Gastrocnemius medialis (tissue), 4 donors: ENCODE results near the gene IL16. TPM values are rescaled to one million over a fixed set of nuclear protein-coding genes. Genes with fewer than 3 reads are reported as not detected.

Experiments used
- ATAC-seq, 2 donors: fragments of 150-250 bp; one replicate each; pipeline ENCODE4 v1.9.1; 2016
- DNase-seq, 2 donors: peaks; one replicate each; pipeline ENCODE4 v3.0.0-alpha.2; 2019
- H3K27ac ChIP-seq, 4 donors: fragments of 200-600 bp; sonication (generic); 1 replicate in 1 of 4; 2 replicates in 3 of 4; pipeline ENCODE4 v1.5.1; 2016 to 2018; ENCODE audit warnings: mild to moderate bottlenecking in 2 of 4, moderate library complexity in 1 of 4
- H3K27me3 ChIP-seq, 3 donors: fragments of 200-600 bp; sonication (generic) in 2 of 3; 1 replicate in 1 of 3; 2 replicates in 2 of 3; pipeline versions ENCODE4 v1.5.1 to v1.6.0; 2016 to 2019; ENCODE audit warnings: mild to moderate bottlenecking in 1 of 3, moderate library complexity in 1 of 3
- H3K36me3 ChIP-seq, 2 donors: fragments of 200-600 bp; sonication (generic) in 1 of 2; one replicate each; pipeline ENCODE4 v1.5.1; 2017 to 2018
- H3K4me1 ChIP-seq, 2 donors: fragments of 200-600 bp; sonication (generic) in 1 of 2; one replicate each; pipeline ENCODE4 v1.5.1; 2016 to 2017; ENCODE audit warnings: mild to moderate bottlenecking in 2 of 2
- H3K4me3 ChIP-seq, 4 donors: fragments of 200-600 bp; sonication (generic) in 3 of 4; 1 replicate in 1 of 4; 2 replicates in 3 of 4; pipeline ENCODE4 v1.5.1; 2016 to 2019; ENCODE audit warnings: mild to moderate bottlenecking in 2 of 4
- H3K9me3 ChIP-seq, 3 donors: fragments of 200-600 bp; sonication (generic) in 2 of 3; 1 replicate in 1 of 3; 2 replicates in 2 of 3; pipeline ENCODE4 v1.5.1; 2016 to 2019
- POLR2A ChIP-seq, 2 donors: fragments of 450-650 bp; IDR thresholded peaks; one replicate each; pipeline ENCODE4 v1.6.1; 2017; ENCODE audit warnings: antibody characterized with exemption in 2 of 2, mild to moderate bottlenecking in 2 of 2, moderate library complexity in 2 of 2
- in situ Hi-C, 4 donors: fragments of 200-750 bp; cut with MboI; loops; one replicate each; pipeline versions ENCODE4 v1.15.0 to v1.8.0; 2017; ENCODE audit warnings: low sequenced_read_pairs in 4 of 4
- intact Hi-C: fragments of 100-400 bp; cut with DNase I; formaldehyde crosslinking; loops from one replicate; pipeline ENCODE4 v1.15.1; 2023; ENCODE audit warnings: low total_unique reads
- total RNA-seq, 4 donors: library from RNA; depleted of rRNA; stranded (reverse); fragments of >200 nt; gene quantifications; one replicate each; pipeline versions ENCODE4 v1.1.0 to v1.2.3, GENCODE V29; 2016
- TF ChIP-seq, protein P1 (sequence below), 5 experiments: fragments of 450-650 bp in 3 of 5; fragments of 200-600 bp in 2 of 5; sonication (generic) in 2 of 5; IDR thresholded peaks in 4 of 5; conservative IDR thresholded peaks in 1 of 5; 1 replicate in 4 of 5; 2 replicates in 1 of 5; pipeline ENCODE4 v1.5.1; 2016 to 2019; ENCODE audit warnings: antibody characterized with exemption in 5 of 5, mild to moderate bottlenecking in 3 of 5, moderate library complexity in 3 of 5

IL16 gene
- total RNA-seq, 4 donors from 2014 or later = 3.3 to 4.5 (median 4.3) TPM

DNA sequence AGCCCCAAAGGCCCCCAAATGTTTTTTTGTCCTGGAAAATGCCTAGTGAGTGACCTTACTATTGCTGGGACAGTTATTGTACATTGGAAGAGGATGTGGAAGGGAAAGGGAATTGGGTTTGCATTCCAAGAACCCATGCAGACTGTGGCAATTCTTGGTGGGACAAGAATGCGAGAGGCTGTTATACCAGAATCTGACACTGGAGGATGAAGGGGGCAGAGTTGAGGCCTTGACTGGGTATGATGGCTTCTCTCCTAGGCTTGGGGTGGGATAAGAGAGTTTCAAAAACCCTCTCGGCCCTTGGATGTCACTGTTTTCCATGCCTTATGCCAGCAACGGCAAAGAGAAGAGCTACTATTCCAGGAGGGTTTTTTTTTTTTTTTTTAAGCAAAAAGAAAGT lies 25.3 kb downstream of the IL16 start:
- H3K4me1 ChIP-seq = peaks cover 0 to 16% of the 10 kb centered on the region in 2 donors
- no peak for ATAC-seq

GRCh38 chr15:81223346-81223971 lies 26.8 kb downstream of the IL16 start:
- intact Hi-C loops (no loop called here), in situ Hi-C loops (no loop called here)
- ATAC-seq (no peak), DNase-seq (no peak)
- no peak overlapping the region for H3K4me3 ChIP-seq
- TF ChIP-seq, protein P1, sequence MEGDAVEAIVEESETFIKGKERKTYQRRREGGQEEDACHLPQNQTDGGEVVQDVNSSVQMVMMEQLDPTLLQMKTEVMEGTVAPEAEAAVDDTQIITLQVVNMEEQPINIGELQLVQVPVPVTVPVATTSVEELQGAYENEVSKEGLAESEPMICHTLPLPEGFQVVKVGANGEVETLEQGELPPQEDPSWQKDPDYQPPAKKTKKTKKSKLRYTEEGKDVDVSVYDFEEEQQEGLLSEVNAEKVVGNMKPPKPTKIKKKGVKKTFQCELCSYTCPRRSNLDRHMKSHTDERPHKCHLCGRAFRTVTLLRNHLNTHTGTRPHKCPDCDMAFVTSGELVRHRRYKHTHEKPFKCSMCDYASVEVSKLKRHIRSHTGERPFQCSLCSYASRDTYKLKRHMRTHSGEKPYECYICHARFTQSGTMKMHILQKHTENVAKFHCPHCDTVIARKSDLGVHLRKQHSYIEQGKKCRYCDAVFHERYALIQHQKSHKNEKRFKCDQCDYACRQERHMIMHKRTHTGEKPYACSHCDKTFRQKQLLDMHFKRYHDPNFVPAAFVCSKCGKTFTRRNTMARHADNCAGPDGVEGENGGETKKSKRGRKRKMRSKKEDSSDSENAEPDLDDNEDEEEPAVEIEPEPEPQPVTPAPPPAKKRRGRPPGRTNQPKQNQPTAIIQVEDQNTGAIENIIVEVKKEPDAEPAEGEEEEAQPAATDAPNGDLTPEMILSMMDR (IDR thresholded peaks at IDR 0.05 in 4 of 5, conservative IDR thresholded peaks at IDR 0.05 in 1 of 5) = no peak
- no peak for TF ChIP-seq POLR2A (IDR thresholded peaks at IDR 0.05)
- peaks cover 0 to 16% of the 10 kb centered on the region in 2 donors for H3K4me1 ChIP-seq
- H3K9me3 ChIP-seq = no peaks in the 10 kb centered on the region
- no peaks in the 10 kb centered on the region for H3K27me3 ChIP-seq
- peak overlapping the region in 1 of 4 donors; percentile 25 for H3K27ac ChIP-seq
- no peaks in the 10 kb centered on the region for H3K36me3 ChIP-seq

More for the DNA sequence above, 25.3 kb downstream of the IL16 start:
- Histone ChIP-seq H3K36me3 (no peaks in the 10 kb centered on the region), H3K9me3 (no peaks in the 10 kb centered on the region), H3K27ac (peak overlapping the region in 1 of 4 donors; percentile 43), H3K27me3 (no peaks in the 10 kb centered on the region), H3K4me3 (no peak overlapping the region)
- intact Hi-C loops (no loop called here), in situ Hi-C loops (no loop called here)
- no peak for TF ChIP-seq POLR2A (IDR thresholded peaks at IDR 0.05)
- TF ChIP-seq, protein P1 (IDR thresholded peaks at IDR 0.05 in 4 of 5, conservative IDR thresholded peaks at IDR 0.05 in 1 of 5) = no peak
- no peak for DNase-seq

GRCh38 chr15:81224232-81224631 lies 27.6 kb downstream of the IL16 start:
- Histone ChIP-seq H3K27me3 (no peaks in the 10 kb centered on the region), H3K27ac (peak overlapping the region; percentile 20 to 66 (median 44)), H3K4me3 (no peak overlapping the region), H3K36me3 (no peaks in the 10 kb centered on the region), H3K9me3 (no peaks in the 10 kb centered on the region), H3K4me1 (peaks cover 0 to 16% of the 10 kb centered on the region in 2 donors)
- in situ Hi-C loops = no loop called here
- peak; percentile 20 to 52 for ATAC-seq
- no peak for TF ChIP-seq POLR2A (IDR thresholded peaks at IDR 0.05)
- TF ChIP-seq, protein P1 (IDR thresholded peaks at IDR 0.05 in 4 of 5, conservative IDR thresholded peaks at IDR 0.05 in 1 of 5) = no peak
- peak in 1 of 2 donors; percentile 70 for DNase-seq
- intact Hi-C loops = no loop called here

- Histone ChIP-seq H3K4me3 (no peak overlapping the region), H3K27me3 (no peaks in the 10 kb centered on the region), H3K4me1 (peaks cover 0 to 23% of the 10 kb centered on the region in 2 donors), H3K36me3 (no peaks in the 10 kb centered on the region), H3K27ac (peak overlapping the region; percentile 20 to 66 (median 44)), H3K9me3 (no peaks in the 10 kb centered on the region)
- peak; percentile 56 to 70 for ATAC-seq
- in situ Hi-C loops = no loop called here
- TF ChIP-seq, protein P1 (IDR thresholded peaks at IDR 0.05 in 4 of 5, conservative IDR thresholded peaks at IDR 0.05 in 1 of 5) = no peak
- TF ChIP-seq POLR2A (IDR thresholded peaks at IDR 0.05) = no peak
- intact Hi-C loops = no loop called here
- peak in 1 of 2 donors; percentile 66 for DNase-seq
Observed at GRCh38 chr15:81225161-81225671, 28.5 kb downstream of the IL16 start.
